C4-2B (cell line): ENCODE measurements around the gene ERVMER34-1.

Experiments
- H3K27ac ChIP-seq: fragments of 450-650 bp; 2 replicates; pipeline ENCODE4 v1.5.1; 2017
- ZFX ChIP-seq: fragments of 450-650 bp; IDR thresholded peaks from 2 replicates; pipeline ENCODE4 v1.6.1; 2017
- TF ChIP-seq, protein P1 (sequence below): fragments of 450-650 bp; conservative IDR thresholded peaks from 2 replicates; pipeline ENCODE4 v1.5.1; 2017; ENCODE audit warnings: mild to moderate bottlenecking

Gene ERVMER34-1, protein sequence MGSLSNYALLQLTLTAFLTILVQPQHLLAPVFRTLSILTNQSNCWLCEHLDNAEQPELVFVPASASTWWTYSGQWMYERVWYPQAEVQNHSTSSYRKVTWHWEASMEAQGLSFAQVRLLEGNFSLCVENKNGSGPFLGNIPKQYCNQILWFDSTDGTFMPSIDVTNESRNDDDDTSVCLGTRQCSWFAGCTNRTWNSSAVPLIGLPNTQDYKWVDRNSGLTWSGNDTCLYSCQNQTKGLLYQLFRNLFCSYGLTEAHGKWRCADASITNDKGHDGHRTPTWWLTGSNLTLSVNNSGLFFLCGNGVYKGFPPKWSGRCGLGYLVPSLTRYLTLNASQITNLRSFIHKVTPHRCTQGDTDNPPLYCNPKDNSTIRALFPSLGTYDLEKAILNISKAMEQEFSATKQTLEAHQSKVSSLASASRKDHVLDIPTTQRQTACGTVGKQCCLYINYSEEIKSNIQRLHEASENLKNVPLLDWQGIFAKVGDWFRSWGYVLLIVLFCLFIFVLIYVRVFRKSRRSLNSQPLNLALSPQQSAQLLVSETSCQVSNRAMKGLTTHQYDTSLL

DNA sequence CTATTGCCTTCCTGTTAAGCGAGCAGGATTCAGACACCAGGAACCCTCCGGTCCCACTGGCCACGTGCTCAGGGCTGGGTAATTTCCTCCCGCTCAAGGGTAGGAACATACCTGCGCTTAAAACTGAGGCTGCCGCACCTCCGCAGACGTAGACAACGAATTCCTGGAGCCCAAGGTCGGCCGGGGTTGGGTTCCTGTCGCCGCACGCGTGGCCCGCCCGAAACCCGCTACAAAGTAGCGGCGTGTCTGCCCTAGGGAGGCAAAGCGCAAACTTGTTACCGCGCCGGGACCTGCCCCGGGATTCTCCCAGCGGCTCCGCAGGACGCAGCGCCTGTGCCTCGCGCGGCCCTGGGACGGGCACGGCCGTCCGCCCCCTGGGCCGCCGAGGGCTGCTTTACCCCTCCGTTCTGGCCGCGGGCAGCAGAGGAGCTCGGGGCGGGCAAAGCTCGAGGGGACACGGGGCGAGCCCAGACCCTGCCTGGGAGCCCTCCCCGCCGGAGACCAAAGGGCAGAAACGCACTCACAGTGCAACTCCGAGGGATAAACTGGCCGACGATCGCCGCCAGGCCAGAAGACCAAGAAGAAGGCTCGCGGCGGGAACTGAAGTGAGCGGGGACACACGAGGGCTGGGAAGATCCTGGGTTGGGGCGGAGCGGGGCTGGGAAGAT, at the start of gene ERVMER34-1:
Gene ERVMER34-1 (minus strand): TSS at position 607 of the 668 bp plus-strand sequence. CDS start 5,905 bp downstream, outside the sequence.
- TF ChIP-seq, protein P1, sequence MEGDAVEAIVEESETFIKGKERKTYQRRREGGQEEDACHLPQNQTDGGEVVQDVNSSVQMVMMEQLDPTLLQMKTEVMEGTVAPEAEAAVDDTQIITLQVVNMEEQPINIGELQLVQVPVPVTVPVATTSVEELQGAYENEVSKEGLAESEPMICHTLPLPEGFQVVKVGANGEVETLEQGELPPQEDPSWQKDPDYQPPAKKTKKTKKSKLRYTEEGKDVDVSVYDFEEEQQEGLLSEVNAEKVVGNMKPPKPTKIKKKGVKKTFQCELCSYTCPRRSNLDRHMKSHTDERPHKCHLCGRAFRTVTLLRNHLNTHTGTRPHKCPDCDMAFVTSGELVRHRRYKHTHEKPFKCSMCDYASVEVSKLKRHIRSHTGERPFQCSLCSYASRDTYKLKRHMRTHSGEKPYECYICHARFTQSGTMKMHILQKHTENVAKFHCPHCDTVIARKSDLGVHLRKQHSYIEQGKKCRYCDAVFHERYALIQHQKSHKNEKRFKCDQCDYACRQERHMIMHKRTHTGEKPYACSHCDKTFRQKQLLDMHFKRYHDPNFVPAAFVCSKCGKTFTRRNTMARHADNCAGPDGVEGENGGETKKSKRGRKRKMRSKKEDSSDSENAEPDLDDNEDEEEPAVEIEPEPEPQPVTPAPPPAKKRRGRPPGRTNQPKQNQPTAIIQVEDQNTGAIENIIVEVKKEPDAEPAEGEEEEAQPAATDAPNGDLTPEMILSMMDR, result no peak
- TF ChIP-seq ZFX, result peak; percentile 43; the same call in 1 of the 2 replicates
- peak within 1 kb of the TSS; percentile 82 for H3K27ac ChIP-seq

DNA sequence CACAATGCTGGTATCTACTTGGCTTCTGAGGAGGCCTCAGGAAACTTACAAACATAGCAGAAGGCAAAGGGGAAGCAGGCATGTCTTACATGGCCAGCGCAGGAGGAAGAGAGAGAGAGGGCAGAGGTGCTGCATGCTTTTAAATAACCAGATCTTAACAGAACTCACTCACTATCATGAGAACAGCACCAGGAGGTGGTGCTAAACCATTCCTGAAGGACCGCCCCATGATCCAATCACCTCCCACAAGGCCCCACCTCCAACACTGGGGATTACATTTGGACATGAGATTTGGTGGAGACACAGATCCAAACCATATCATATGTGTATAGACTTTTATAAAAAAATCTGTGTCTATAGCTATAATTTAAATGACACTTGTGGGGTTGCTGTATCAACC, 48.6 kb upstream of the ERVMER34-1 start:
- no peak overlapping the region for H3K27ac ChIP-seq
- TF ChIP-seq ZFX, result no peak
- TF ChIP-seq, protein P1, result no peak

DNA sequence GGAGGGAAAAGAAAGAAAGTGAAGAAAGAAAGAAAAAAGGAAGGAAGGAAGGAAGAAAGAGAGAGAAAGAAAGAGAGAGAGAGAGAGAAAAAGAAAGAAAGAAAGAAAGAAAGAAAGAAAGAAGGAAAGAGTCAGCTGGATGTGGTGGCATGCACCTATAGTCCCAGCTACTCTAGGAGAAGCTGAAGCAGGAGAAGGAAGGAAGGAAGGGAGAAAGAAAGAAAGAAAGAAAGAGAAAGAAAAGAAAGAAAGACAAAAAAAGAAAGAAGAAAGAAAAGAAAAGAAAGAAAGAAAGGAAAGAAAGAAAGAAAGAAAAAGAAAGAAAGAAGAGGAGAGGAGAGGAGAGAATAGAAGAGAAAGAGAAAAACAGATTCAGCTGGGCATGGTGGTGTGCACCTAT, 44.3 kb upstream of the ERVMER34-1 start:
- no peak overlapping the region for H3K27ac ChIP-seq
- no peak for TF ChIP-seq ZFX
- TF ChIP-seq, protein P1, result no peak

DNA sequence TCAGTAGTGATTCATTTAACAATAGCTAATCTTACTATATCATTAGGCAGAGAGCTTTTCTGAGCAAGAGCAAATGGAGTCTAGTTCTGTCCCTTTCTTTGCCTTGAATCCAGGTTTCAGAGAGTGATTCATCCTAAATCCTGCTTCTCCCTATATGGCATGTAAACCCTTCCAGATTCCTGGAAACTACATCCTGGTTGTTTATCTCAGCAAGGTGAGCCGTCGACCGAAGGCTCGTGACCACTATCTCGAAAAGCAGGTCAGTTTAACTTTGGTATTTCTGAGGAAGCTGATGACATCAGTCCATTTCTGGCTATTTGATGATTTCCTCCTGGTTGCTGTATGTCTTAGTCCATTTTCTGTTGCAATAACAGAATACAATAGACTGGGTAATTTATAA, 40.7 kb upstream of the ERVMER34-1 start:
- TF ChIP-seq, protein P1, result no peak
- no peak for TF ChIP-seq ZFX
- H3K27ac ChIP-seq, result no peak overlapping the region

DNA sequence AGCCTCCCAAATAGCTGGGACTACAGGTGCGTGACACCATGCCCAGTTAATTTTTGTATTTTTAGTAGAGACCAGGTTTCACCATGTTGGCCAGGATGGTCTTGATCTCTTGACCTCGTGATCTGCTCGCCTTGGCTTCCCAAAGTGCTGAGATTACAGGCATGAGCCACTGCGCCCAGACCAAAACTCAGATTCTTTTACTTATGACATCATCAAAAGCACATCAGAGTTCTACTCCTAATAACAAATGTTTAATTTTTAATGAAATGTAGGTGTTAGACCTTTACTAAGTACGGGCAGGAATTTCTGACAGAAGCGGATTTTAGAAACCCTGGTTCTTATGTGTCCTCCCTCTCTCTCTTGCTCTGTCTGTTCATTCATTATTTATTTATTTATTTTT, 38.5 kb upstream of the ERVMER34-1 start:
- TF ChIP-seq, protein P1, result no peak
- TF ChIP-seq ZFX, result no peak
- no peak overlapping the region for H3K27ac ChIP-seq

DNA sequence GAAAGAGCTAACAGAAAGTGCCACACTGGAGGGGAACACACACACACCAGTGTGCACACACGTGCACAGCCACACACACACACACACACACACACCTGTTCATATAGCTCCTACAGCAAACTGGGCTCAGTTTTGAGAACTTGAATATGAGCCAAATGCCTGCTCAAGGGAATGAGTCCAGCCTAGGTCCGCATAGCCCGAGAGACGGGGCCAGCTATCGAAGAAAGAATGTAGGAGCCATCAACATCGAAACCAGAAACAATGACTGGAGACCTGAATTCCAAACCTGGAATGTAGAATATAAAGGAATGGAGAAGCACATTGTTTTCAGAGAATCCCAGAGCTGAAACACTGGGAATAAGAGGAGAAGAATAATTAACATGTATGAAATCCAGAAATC, 37.6 kb upstream of the ERVMER34-1 start:
- no peak overlapping the region for H3K27ac ChIP-seq
- TF ChIP-seq, protein P1, result no peak
- TF ChIP-seq ZFX, result no peak

DNA sequence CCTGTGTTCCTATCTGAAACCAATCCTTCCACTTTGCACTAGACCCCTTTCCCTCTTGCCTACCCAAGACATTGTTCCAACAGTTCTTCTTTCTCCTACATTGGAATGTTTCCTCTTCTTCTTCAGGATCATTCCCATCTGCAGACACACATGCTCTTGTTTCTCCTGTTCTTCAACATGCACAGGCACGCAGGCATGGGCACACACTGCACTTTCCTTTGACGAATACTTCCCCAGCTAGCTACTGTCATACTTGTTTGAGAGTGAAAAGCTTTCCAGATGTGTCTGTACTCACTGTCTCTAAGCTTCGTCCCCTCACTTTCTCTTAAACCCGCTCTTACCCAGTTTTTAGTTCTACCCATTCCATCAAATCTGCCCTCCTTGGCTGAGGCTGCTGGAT, 31.8 kb upstream of the ERVMER34-1 start:
- H3K27ac ChIP-seq, result no peak overlapping the region
- TF ChIP-seq, protein P1, result no peak
- no peak for TF ChIP-seq ZFX
